ENCODE results near the gene FAAP100.

FAAP100 gene

DNA sequence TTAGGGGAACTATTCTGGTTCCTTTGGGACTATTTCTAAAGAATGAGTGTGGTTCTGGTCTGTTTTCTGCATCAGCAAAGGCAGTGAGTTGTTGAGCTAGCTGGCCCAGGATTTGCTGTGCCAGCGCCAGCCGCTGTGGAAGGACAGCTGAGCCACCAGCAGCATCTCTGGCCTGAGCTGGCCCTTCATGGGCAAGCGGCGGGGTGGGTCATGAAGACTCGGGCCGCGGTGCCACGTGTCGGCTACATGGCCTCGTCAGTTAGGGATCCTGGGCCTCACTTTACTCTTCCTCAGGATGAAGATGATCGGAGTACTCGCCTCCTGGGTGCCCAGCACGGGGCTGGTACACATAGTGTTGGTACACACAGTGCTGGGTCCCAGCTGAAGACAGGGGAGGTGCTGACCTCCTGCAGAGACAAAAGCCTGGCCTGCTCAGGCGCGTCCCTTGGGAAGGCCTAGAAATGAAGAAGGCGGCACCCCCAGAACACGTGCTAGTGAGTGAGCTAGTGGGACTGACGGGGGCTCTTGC lies 17.9 kb upstream of the FAAP100 start:
- DNase-seq (ENCODE audit: low read depth) = no peak
- TF ChIP-seq, protein P1, sequence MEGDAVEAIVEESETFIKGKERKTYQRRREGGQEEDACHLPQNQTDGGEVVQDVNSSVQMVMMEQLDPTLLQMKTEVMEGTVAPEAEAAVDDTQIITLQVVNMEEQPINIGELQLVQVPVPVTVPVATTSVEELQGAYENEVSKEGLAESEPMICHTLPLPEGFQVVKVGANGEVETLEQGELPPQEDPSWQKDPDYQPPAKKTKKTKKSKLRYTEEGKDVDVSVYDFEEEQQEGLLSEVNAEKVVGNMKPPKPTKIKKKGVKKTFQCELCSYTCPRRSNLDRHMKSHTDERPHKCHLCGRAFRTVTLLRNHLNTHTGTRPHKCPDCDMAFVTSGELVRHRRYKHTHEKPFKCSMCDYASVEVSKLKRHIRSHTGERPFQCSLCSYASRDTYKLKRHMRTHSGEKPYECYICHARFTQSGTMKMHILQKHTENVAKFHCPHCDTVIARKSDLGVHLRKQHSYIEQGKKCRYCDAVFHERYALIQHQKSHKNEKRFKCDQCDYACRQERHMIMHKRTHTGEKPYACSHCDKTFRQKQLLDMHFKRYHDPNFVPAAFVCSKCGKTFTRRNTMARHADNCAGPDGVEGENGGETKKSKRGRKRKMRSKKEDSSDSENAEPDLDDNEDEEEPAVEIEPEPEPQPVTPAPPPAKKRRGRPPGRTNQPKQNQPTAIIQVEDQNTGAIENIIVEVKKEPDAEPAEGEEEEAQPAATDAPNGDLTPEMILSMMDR (IDR thresholded peaks at IDR 0.05; ENCODE audit: low read length, missing control alignments) = no peak
- H3K4me3 ChIP-seq (replicated peaks; ENCODE audit: low read depth, low read length) = no peak overlapping the region

DNA sequence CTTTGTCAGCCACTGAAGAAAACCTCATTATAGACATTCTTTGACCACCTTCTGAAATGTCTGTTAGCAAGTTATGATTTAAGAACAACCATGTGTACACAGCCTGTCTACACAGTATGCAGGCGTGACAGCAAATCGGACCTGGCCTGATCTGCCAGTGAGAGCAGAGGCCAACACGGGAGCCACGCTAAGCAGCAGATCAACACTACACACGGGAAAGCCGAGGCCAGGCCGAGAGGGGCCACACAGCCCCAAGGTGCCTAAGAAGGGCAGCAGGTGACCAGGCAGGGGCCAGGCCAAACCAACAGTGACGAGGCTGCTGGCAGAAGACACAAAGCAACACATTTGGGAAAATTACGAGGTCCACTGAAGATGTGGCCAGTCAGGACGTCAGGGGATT lies 16.3 kb upstream of the FAAP100 start:
- no peak for DNase-seq (ENCODE audit: low read depth)
- TF ChIP-seq, protein P1 (IDR thresholded peaks at IDR 0.05; ENCODE audit: low read length, missing control alignments) = no peak

DNA sequence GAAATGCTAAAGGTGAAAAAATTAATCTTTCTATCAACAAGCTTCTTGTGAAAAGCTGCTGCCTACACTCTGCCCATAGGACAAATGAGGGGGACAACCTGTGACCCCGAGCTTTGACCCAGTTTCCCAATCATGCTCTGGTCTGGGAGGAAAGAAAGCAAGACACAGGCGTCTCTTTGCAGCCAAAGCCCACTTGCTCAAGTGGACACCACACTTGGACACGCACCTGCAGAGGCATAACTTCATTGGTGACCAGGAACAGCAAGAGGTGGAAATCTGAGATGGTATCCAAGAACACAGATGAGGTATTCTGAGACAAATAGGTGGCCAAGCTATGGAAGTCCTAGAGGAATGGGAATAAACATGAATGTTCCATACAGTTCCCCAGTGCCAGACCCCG lies 15.0 kb upstream of the FAAP100 start:
- no peak overlapping the region for H3K4me3 ChIP-seq (replicated peaks; ENCODE audit: low read depth, low read length)
- TF ChIP-seq, protein P1 (IDR thresholded peaks at IDR 0.05; ENCODE audit: low read length, missing control alignments) = no peak
- DNase-seq (ENCODE audit: low read depth) = no peak

More for the DNA sequence above, 16.3 kb upstream of the FAAP100 start:
- H3K4me3 ChIP-seq (replicated peaks; ENCODE audit: low read depth, low read length) = no peak overlapping the region

DNA sequence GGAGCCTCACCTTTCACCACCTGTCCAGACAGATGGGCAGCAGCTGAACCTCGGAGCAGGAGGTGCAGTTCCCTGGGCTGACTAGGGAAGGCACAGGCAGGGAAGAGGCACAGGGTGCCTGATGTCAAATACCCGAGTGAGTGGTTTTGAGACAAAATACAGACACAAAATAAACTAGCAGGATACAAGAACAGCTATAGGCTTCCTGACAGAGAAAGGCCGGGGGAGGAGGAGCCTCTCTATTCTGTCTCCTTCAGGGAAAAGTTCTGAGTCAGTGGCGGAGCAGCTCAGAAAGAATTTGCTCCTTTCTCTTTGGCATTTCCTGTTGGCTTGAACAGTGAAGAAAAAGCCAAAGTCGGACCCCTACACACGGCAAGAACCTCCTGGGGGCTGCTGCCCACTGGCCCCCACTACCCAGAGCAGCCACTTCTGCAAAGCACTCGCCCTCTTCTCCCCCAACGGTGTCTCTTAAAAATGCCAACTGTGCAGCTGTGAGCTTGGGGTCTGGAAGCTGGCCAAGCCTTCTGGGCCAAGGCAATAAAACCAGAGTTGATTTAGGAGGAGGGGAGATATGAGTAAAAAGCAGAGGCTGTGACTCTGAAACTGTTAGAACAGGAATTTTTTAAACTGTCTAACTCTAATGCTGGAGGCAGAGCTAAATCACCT lies 14.4 kb upstream of the FAAP100 start:
- H3K4me3 ChIP-seq (replicated peaks; ENCODE audit: low read depth, low read length) = peak overlapping the region; percentile 23
- peak; percentile 96 for DNase-seq (ENCODE audit: low read depth)
- TF ChIP-seq, protein P1 (IDR thresholded peaks at IDR 0.05; ENCODE audit: low read length, missing control alignments) = no peak

DNA sequence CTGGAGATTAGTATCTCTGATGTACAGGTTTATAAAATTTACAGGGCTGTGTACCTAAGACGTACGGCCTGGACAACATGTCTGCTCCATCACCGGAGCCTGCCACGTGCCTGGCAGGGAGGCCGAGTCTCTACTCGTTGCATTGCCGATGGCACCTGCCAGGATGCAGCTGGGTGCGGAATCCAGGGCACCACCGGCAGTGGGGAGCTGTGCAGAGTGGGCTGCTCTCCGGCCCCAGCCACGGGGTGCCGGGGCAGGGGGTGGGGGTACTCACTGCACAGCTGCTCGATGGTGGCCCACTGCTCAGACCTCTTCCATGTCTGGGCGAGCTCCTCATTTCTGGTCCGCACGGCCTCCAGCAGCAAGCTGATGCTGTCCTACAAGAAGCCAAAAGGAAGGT lies 13.1 kb upstream of the FAAP100 start:
- TF ChIP-seq, protein P1 (IDR thresholded peaks at IDR 0.05; ENCODE audit: low read length, missing control alignments) = no peak
- no peak overlapping the region for H3K4me3 ChIP-seq (replicated peaks; ENCODE audit: low read depth, low read length)
- DNase-seq (ENCODE audit: low read depth) = no peak

DNA sequence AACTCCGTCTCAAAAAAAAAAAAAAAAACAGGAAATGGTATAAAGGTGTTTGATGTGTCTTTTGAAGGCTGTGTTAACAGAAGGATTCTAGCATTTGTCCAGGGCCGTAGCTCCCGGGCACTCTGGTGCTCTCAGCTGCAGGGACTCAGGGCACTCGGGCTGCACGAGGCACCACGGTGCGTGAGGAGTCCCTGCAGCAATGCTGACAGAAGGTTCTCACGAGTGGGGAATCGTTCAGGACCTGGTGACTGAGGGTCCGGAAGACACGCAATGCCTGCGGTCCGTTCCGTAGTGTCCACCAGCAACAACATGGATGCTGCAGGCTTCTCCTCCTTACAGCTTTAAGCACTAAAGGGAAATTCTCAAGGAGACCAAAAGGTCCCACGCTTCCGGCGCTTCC lies 12.6 kb upstream of the FAAP100 start:
- DNase-seq (ENCODE audit: low read depth) = no peak
- TF ChIP-seq, protein P1 (IDR thresholded peaks at IDR 0.05; ENCODE audit: low read length, missing control alignments) = no peak
- H3K4me3 ChIP-seq (replicated peaks; ENCODE audit: low read depth, low read length) = no peak overlapping the region

Data from fibroblast of pulmonary artery (primary cell).